Gastroesophageal sphincter (tissue), 4 donors: ENCODE measurements around the gene CPM. TPM values are rescaled to one million over a fixed set of nuclear protein-coding genes. Genes with fewer than 3 reads are reported as not detected.

Experiments
- ATAC-seq: fragments of 150-250 bp; one replicate; pipeline ENCODE4 v1.9.1; 2016; ENCODE audit warnings: mild to moderate bottlenecking, moderate library complexity
- H3K27ac ChIP-seq, 4 donors: fragments of 200-600 bp; sonication (generic) in 3 of 4; 1 replicate in 3 of 4; 2 replicates in 1 of 4; pipeline ENCODE4 v1.5.1; 2016 to 2019
- H3K27me3 ChIP-seq: fragments of 200-600 bp; sonication (generic); one replicate; pipeline ENCODE4 v1.5.1; 2019
- H3K36me3 ChIP-seq, 2 donors: fragments of 200-600 bp; sonication (generic); one replicate each; pipeline ENCODE4 v1.5.1; 2019; ENCODE audit warnings: control low read depth in 1 of 2
- H3K4me1 ChIP-seq, 3 donors: fragments of 200-600 bp; sonication (generic); 1 replicate in 2 of 3; 2 replicates in 1 of 3; pipeline ENCODE4 v1.5.1; 2016 to 2019; ENCODE audit warnings: control low read depth in 2 of 3
- H3K4me3 ChIP-seq, 2 donors: fragments of 200-600 bp; sonication (generic); one replicate each; pipeline ENCODE4 v1.5.1; 2019; ENCODE audit warnings: mild to moderate bottlenecking in 1 of 2, moderate library complexity in 1 of 2
- H3K9me3 ChIP-seq, 3 donors: fragments of 200-600 bp; sonication (generic); one replicate each; pipeline ENCODE4 v1.5.1; 2017 to 2019; ENCODE audit warnings: control low read depth in 2 of 3
- EP300 ChIP-seq: sonication (generic); formaldehyde crosslinking; IDR thresholded peaks from one replicate; pipeline ENCODE4 v1.6.1; 2017; ENCODE audit warnings: antibody characterized with exemption, mild to moderate bottlenecking
- POLR2A ChIP-seq, 2 donors: fragments of 450-650 bp; IDR thresholded peaks; one replicate each; pipeline ENCODE4 v1.6.1; 2017; ENCODE audit warnings: antibody characterized with exemption in 2 of 2, mild to moderate bottlenecking in 2 of 2, moderate library complexity in 1 of 2
- POLR2AphosphoS5 ChIP-seq: sonication (generic); formaldehyde crosslinking; IDR thresholded peaks from one replicate; pipeline ENCODE4 v1.6.1; 2017; ENCODE audit warnings: antibody characterized with exemption
- WGBS, 2 donors: methylation state at CpG; one replicate each; pipeline ENCODE4 v1.1.5; 2018; ENCODE audit warnings: low coverage in 1 of 2; 5-methylcytosine and 5-hydroxymethylcytosine counted together
- total RNA-seq, 4 donors: library from RNA; depleted of rRNA; stranded (reverse); fragments of >200 nt; gene quantifications; one replicate each; pipeline ENCODE4 v1.1.0, GENCODE V29; 2016
- TF ChIP-seq, protein P1 (sequence below), 4 experiments: fragments of 200-600 bp in 2 of 4; fragments of 450-650 bp in 2 of 4; sonication (generic) in 1 of 4; IDR thresholded peaks; one replicate each; pipeline ENCODE4 v1.5.1; 2017 to 2019; ENCODE audit warnings: antibody characterized with exemption in 4 of 4, mild to moderate bottlenecking in 2 of 4, moderate library complexity in 2 of 4

Gene CPM
- total RNA-seq, 4 donors from 2014 or later: 24.9 to 57.3 (median 50.5) TPM

DNA sequence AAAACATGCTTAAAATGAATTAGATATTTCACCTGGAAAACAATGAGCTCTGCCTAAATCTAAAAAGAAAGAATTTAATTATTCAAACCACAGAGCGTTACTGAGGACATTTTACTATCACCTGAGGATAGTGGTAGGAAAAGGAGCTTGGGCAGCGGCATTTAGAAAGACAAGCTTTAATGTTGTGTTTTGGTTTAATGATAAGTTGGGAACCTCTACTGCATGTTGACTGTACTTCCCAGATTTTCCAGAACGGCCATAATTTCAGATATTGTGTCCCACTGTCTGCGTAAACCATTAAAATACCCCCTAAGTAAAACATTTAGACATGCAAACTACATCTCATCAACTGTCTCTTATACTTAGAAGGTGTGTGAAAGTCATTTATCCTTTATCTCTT lies 55.4 kb downstream of the CPM start:
- Histone ChIP-seq H3K4me1 (no peaks in the 10 kb centered on the region), H3K4me3 (no peak overlapping the region), H3K27ac (no peak overlapping the region), H3K9me3 (peaks cover 0 to 10% (median 0%) of the 10 kb centered on the region in 3 donors), H3K27me3 (no peaks in the 10 kb centered on the region), H3K36me3 (no peaks in the 10 kb centered on the region)
- ATAC-seq: no peak
- TF ChIP-seq, protein P1, sequence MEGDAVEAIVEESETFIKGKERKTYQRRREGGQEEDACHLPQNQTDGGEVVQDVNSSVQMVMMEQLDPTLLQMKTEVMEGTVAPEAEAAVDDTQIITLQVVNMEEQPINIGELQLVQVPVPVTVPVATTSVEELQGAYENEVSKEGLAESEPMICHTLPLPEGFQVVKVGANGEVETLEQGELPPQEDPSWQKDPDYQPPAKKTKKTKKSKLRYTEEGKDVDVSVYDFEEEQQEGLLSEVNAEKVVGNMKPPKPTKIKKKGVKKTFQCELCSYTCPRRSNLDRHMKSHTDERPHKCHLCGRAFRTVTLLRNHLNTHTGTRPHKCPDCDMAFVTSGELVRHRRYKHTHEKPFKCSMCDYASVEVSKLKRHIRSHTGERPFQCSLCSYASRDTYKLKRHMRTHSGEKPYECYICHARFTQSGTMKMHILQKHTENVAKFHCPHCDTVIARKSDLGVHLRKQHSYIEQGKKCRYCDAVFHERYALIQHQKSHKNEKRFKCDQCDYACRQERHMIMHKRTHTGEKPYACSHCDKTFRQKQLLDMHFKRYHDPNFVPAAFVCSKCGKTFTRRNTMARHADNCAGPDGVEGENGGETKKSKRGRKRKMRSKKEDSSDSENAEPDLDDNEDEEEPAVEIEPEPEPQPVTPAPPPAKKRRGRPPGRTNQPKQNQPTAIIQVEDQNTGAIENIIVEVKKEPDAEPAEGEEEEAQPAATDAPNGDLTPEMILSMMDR (IDR thresholded peaks at IDR 0.05): no peak
- TF ChIP-seq POLR2AphosphoS5 (no peak), EP300 (no peak), POLR2A (IDR thresholded peaks at IDR 0.05) (no peak)
- WGBS, 2 donors: 91 to 98% methylated on average over 4 of the region's 4 CpGs

DNA sequence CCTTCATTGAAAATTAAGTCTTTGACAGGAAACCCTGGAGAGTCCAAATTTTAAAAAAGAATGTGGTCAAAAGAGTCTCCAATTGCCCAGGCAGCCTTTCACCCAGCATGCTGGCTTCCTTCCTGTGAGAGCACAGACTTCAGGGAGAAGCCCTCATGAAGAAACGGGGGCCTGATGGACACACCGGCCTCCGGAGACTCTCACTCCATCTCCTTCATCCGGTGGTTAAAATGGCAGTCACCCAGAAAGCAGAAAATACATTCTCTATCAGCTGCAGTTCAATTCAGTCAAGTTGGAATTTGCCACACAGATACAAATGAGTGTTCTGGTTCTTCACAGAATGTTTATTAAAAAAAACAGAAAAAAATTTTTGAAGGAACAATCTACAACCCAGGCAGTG lies 56.5 kb downstream of the CPM start:
- H3K4me1 ChIP-seq: no peaks in the 10 kb centered on the region
- H3K9me3 ChIP-seq: peaks cover 0 to 10% (median 0%) of the 10 kb centered on the region in 3 donors
- TF ChIP-seq POLR2AphosphoS5: no peak
- no CpG with 5 or more reads among the region's 4 CpGs for WGBS, 2 donors
- peaks cover 0 to 3% of the 10 kb centered on the region in 2 donors for H3K36me3 ChIP-seq
- H3K4me3 ChIP-seq: no peak overlapping the region
- no peaks in the 10 kb centered on the region for H3K27me3 ChIP-seq
- H3K27ac ChIP-seq: no peak overlapping the region
- no peak for ATAC-seq

DNA sequence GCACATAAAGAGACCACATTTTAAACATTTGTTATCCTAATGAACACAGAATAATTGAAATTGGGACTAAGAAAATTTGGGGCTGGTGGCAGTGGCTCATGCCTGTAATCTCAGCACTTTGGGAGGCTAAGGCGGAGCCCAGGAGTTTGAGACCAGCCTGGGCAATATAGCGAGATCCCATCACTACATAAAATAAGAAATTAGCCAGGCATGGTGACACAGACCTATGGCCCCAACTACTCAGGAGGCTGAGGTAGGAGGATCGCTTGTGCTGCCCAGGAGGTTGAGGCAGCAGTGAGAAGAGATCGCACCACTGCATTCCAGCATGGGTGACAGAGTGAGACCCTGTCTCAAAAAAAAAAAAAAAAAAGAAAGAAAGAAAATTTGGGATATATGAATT lies 59.7 kb downstream of the CPM start:
- Histone ChIP-seq H3K27ac (no peak overlapping the region), H3K27me3 (no peaks in the 10 kb centered on the region), H3K4me1 (no peaks in the 10 kb centered on the region), H3K9me3 (peaks cover 0 to 3% (median 0%) of the 10 kb centered on the region in 3 donors), H3K36me3 (peaks cover 0 to 20% of the 10 kb centered on the region in 2 donors), H3K4me3 (no peak overlapping the region)
- WGBS, 2 donors: 71 to 96% methylated on average over 2 to 4 of the region's 4 CpGs
- TF ChIP-seq, protein P1 (IDR thresholded peaks at IDR 0.05): no peak
- TF ChIP-seq POLR2AphosphoS5 (no peak), POLR2A (IDR thresholded peaks at IDR 0.05) (no peak), EP300 (no peak)
- ATAC-seq: no peak

DNA sequence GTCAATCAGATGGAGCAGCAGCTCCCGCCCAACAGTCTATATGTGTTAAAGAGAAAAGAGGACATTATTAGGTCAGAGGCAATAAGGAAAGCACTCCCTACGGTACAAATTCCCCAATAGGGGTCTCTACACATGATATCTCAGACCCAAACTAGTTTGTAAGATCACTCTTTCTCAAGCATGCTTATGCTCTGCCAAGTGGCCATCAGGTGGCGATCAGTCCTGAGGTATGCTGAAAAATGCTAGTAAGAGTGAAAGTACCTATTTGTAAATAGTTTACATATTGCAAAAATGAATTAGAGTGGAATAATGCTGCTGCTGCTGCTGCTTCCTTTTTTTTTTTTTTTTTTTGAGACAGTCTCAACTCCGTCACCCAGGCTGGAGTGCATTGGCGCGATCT lies 61.0 kb downstream of the CPM start:
- 75 to 78% methylated on average over 4 to 5 of the region's 6 CpGs for WGBS, 2 donors
- no peak for TF ChIP-seq POLR2A (IDR thresholded peaks at IDR 0.05)
- TF ChIP-seq, protein P1 (IDR thresholded peaks at IDR 0.05): no peak
- no peak for TF ChIP-seq POLR2AphosphoS5
- no peak for TF ChIP-seq EP300
- no peak for ATAC-seq

DNA sequence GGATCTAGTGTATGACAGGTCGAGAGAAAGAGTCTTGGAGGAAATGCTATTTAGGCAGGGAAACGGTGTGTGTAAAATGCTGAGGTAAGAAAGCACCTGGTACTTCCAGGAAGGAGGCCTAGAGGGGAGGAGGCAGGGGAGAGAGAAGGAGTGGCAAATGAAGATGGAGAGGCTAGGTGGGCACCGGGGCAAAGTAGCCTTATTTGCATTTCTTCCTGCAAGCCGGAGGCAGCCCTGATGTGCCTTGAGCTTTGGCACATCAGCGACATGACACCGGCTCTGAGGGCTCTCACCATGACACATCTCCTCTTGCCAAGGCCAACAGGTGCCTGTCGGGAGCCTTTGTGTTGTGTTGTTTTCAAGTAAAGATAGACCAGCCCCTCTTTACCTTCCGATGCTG lies 61.6 kb downstream of the CPM start:
- H3K4me3 ChIP-seq: no peak overlapping the region
- ATAC-seq: no peak
- H3K9me3 ChIP-seq: no peaks in the 10 kb centered on the region
- no peaks in the 10 kb centered on the region for H3K27me3 ChIP-seq
- WGBS, 2 donors: 76% methylated on average over 3 to 7 of the region's 8 CpGs
- H3K27ac ChIP-seq: no peak overlapping the region
- TF ChIP-seq EP300: no peak
- no peak for TF ChIP-seq POLR2A (IDR thresholded peaks at IDR 0.05)
- TF ChIP-seq POLR2AphosphoS5: no peak
- TF ChIP-seq, protein P1 (IDR thresholded peaks at IDR 0.05): no peak
- no peaks in the 10 kb centered on the region for H3K4me1 ChIP-seq
- H3K36me3 ChIP-seq: peaks cover 0 to 23% of the 10 kb centered on the region in 2 donors

More for the DNA sequence above, 61.0 kb downstream of the CPM start:
- no peaks in the 10 kb centered on the region for H3K27me3 ChIP-seq
- H3K4me1 ChIP-seq: no peaks in the 10 kb centered on the region
- H3K36me3 ChIP-seq: peaks cover 0 to 20% of the 10 kb centered on the region in 2 donors
- H3K4me3 ChIP-seq: no peak overlapping the region
- H3K9me3 ChIP-seq: no peaks in the 10 kb centered on the region
- H3K27ac ChIP-seq: no peak overlapping the region
